HepG2 (cell line): Measurements from ENCODE around the gene RIMBP3C. TPM values are rescaled to one million over a fixed set of nuclear protein-coding genes. Genes with fewer than 3 reads are reported as not detected.
A peak's percentile ranks its signal among the peaks of the same experiment; 100 is the strongest.

Source experiments
- BCLAF1 ChIP-seq: fragments of 450-650 bp; IDR thresholded peaks from 2 replicates; pipeline ENCODE4 v1.6.1; 2017; ENCODE audit warnings: mild to moderate bottlenecking
- CBX2 ChIP-seq, 2 experiments: fragments of 200-600 bp in 1 of 2; sonication (generic); formaldehyde crosslinking in 1 of 2; IDR thresholded peaks; 2 replicates each; pipeline versions ENCODE4 v1.7.0 to v1.8.1; 2018 to 2022; ENCODE audit warnings: low read depth in 2 of 2, low read length in 1 of 2, mild to moderate bottlenecking in 1 of 2, missing genetic modification reagents in 1 of 2
- FOXA3 ChIP-seq: IDR thresholded peaks from 2 replicates; pipeline ENCODE4 v1.6.1; 2016; ENCODE audit warnings: missing genetic modification reagents, missing compliant biosample characterization
- HMGXB3 ChIP-seq: sonication (generic); formaldehyde crosslinking; IDR thresholded peaks from 2 replicates; pipeline ENCODE4 v1.4.0; 2020; ENCODE audit warnings: missing genetic modification reagents, borderline replicate concordance
- NR1H2 ChIP-seq: sonication (generic); formaldehyde crosslinking; IDR thresholded peaks from 2 replicates; pipeline ENCODE4 v1.8.1; 2022; ENCODE audit warnings: low read depth, missing genetic modification reagents, borderline replicate concordance
- RAD21 ChIP-seq: fragments of 450-650 bp; formaldehyde crosslinking; IDR thresholded peaks from 2 replicates; pipeline ENCODE4 v1.5.0; 2020; ENCODE audit warnings: mild to moderate bottlenecking
- SNAPC4 ChIP-seq: sonication (generic); formaldehyde crosslinking; IDR thresholded peaks from 2 replicates; pipeline ENCODE4 v1.4.0; 2020; ENCODE audit warnings: mild to moderate bottlenecking, missing genetic modification reagents
- SRSF1 ChIP-seq: fragments of 200-400 bp; formaldehyde crosslinking; optimal IDR thresholded peaks from 2 replicates; pipeline ENCODE3; 2017; ENCODE audit warnings: mild to moderate bottlenecking, low read depth, low read length, moderate library complexity
- ZBTB21 ChIP-seq: sonication (generic); formaldehyde crosslinking; IDR thresholded peaks from 2 replicates; pipeline ENCODE4 v1.4.0; 2020; ENCODE audit warnings: missing genetic modification reagents
- ZNF501 ChIP-seq: sonication (generic); formaldehyde crosslinking; IDR thresholded peaks from 2 replicates; pipeline ENCODE4 v1.5.1; 2020; ENCODE audit warnings: mild to moderate bottlenecking, moderate library complexity, missing genetic modification reagents
- ZXDC ChIP-seq: sonication (generic); formaldehyde crosslinking; IDR thresholded peaks from 2 replicates; pipeline ENCODE4 v1.5.0; 2020; ENCODE audit warnings: mild to moderate bottlenecking, missing genetic modification reagents
- polyA plus RNA-seq, 8 experiments: library from polyadenylated mRNA; depleted of rRNA in 3 of 8; stranded (reverse) in 7 of 8; unstranded in 1 of 8; fragments of >200 nt; fragmentation: Illumina TruSeq in 4 of 8; extraction: Trizol in 4 of 8; gene quantifications; 2 replicates each; pipeline versions ENCODE4 v1.2.1 to v1.2.3, GENCODE V29; 2011 to 2016; ENCODE audit warnings: low read depth in 4 of 8, missing spikeins in 1 of 8, mixed read lengths in 1 of 8; ENCODE audit not compliant: insufficient read depth in 1 of 8
- total RNA-seq, 5 experiments: library from RNA; depleted of rRNA; stranded (reverse); fragments of >200 nt; fragmentation: Illumina TruSeq; extraction: Trizol; gene quantifications; 2 replicates each; pipeline ENCODE4 v1.2.3, GENCODE V29; 2016; ENCODE audit warnings: low read depth in 1 of 5

RIMBP3C gene
- total and polyA plus RNA-seq, 2 of the 13 experiments (the other 11 are each of a cell fraction or from before 2014, with no cell fraction given) = 0.15 TPM; not detected in 1

GRCh38 chr22:21567456-21568346 lies 16.4 kb upstream of the RIMBP3C start, which contains the start of gene UBE2L3 (continued):
- no peak for TF ChIP-seq BCLAF1
- no peak for TF ChIP-seq CBX2 (IDR thresholded peaks at IDR 0.05; ENCODE audit: low read depth, low read length)
- 0 out of 2 replicates have a peak, but pooled peaks have one; percentile 33 for TF ChIP-seq CBX2 (CRISPR knock-in tag; IDR thresholded peaks at IDR 0.05; ENCODE audit: low read depth)
- TF ChIP-seq NR1H2 (CRISPR knock-in tag) = peak; percentile 53; the same call in 1 of the 2 replicates
- peak; percentile 62; the same call in 1 of the 2 replicates for TF ChIP-seq HMGXB3
- no peak; the same call in none of the 2 replicates for TF ChIP-seq RAD21
- TF ChIP-seq ZBTB21 (CRISPR knock-in tag) = no peak
- TF ChIP-seq SRSF1 = peak; percentile 15
- TF ChIP-seq ZNF501 = peak; percentile 80
- no peak for TF ChIP-seq SNAPC4 (CRISPR knock-in tag)
- peak; percentile 49 for TF ChIP-seq ZXDC (CRISPR knock-in tag)
- TF ChIP-seq FOXA3 = no peak; the same call in 1 of the 2 replicates
